Smooth muscle cell (in vitro differentiated cells): Measurements from ENCODE around the gene KCNMA1. TPM values are rescaled to one million over a fixed set of nuclear protein-coding genes. Genes with fewer than 3 reads are reported as not detected.

ENCODE experiments used
- DNase-seq: peaks from one replicate; lab custom pipeline; 2025; ENCODE audit not compliant: unreplicated experiment; lab: John Stamatoyannopoulos, UW
- H2AFZ ChIP-seq: fragments of 200-600 bp; sonication (generic); 2 replicates; pipeline ENCODE4 v1.6.0; 2016; ENCODE audit warnings: antibody characterized with exemption, low read depth, mild to moderate bottlenecking
- H3F3A ChIP-seq: fragments of 200-600 bp; sonication (generic); 2 replicates; pipeline ENCODE4 v1.6.0; 2017; ENCODE audit warnings: antibody characterized with exemption, low read depth
- H3K27ac ChIP-seq: fragments of 200-600 bp; sonication (generic); 2 replicates; pipeline ENCODE4 v1.5.1; 2016; ENCODE audit warnings: low read depth, mild to moderate bottlenecking
- H3K27me3 ChIP-seq: fragments of 200-600 bp; sonication (generic); 2 replicates; pipeline ENCODE4 v1.6.1; 2016; ENCODE audit warnings: low read depth, mild to moderate bottlenecking
- H3K36me3 ChIP-seq: fragments of 200-600 bp; sonication (generic); 2 replicates; pipeline ENCODE4 v1.5.1; 2016; ENCODE audit warnings: low read depth
- H3K4me1 ChIP-seq: fragments of 200-600 bp; sonication (generic); 2 replicates; pipeline ENCODE4 v1.5.1; 2016; ENCODE audit warnings: low read depth
- H3K4me2 ChIP-seq: fragments of 200-600 bp; sonication (generic); 2 replicates; pipeline ENCODE4 v1.6.0; 2016; ENCODE audit warnings: mild to moderate bottlenecking
- H3K4me3 ChIP-seq: fragments of 200-600 bp; sonication (generic); 2 replicates; pipeline ENCODE4 v1.5.1; 2016; ENCODE audit warnings: mild to moderate bottlenecking
- H3K79me2 ChIP-seq: fragments of 200-600 bp; sonication (generic); 2 replicates; pipeline ENCODE4 v1.6.0; 2016; ENCODE audit warnings: low read depth, mild to moderate bottlenecking
- H3K9ac ChIP-seq: fragments of 200-600 bp; sonication (generic); 2 replicates; pipeline ENCODE4 v1.6.0; 2016; ENCODE audit warnings: low read depth
- H3K9me3 ChIP-seq: fragments of 200-600 bp; sonication (generic); replicated peaks from 2 replicates; pipeline ENCODE4 v1.5.1; 2016; ENCODE audit warnings: low read depth
- H4K20me1 ChIP-seq: fragments of 200-600 bp; sonication (generic); 2 replicates; pipeline ENCODE4 v1.6.0; 2016; ENCODE audit warnings: low read depth
- CTCF ChIP-seq: fragments of 200-600 bp; sonication (generic); IDR thresholded peaks from 2 replicates; pipeline ENCODE4 v1.5.1; 2017; ENCODE audit warnings: borderline replicate concordance, mild to moderate bottlenecking, antibody characterized with exemption; ENCODE audit not compliant: insufficient read depth, poor library complexity, severe bottlenecking
- WGBS: methylation state at CpG from one replicate; pipeline ENCODE4 v1.1.7; 2016; ENCODE audit warnings: low lambda C conversion rate; 5-methylcytosine and 5-hydroxymethylcytosine counted together
- polyA plus RNA-seq: library from polyadenylated mRNA; unstranded; fragments of >200 nt; fragmentation: Nextera tagmentation; extraction: Ambion mirVana; gene quantifications from 2 replicates; pipeline ENCODE4 v1.2.1, GENCODE V29; 2016
- total RNA-seq: library from RNA; depleted of rRNA; stranded (reverse); fragments of >200 nt; gene quantifications from 2 replicates; pipeline ENCODE4 v1.2.3, GENCODE V29; 2014

The KCNMA1 gene
- total and polyA plus RNA-seq, 2 experiments from 2014 or later, result 9.1 to 23.4 TPM

GRCh38 chr10:77286531-77287508 lies 350.8 kb downstream of the KCNMA1 start:
- Histone ChIP-seq H3K4me2 (peak overlapping the region; percentile 28), H4K20me1 (no peaks in the 10 kb centered on the region), H3K4me3 (no peak overlapping the region), H3K9ac (no peak overlapping the region), H3K27ac (peak overlapping the region; percentile 93), H3K79me2 (no peaks in the 10 kb centered on the region), H3K4me1 (peaks cover 42% of the 10 kb centered on the region), H2AFZ (no peak overlapping the region), H3K36me3 (no peaks in the 10 kb centered on the region), H3F3A (peaks cover 34% of the 10 kb centered on the region), H3K27me3 (no peaks in the 10 kb centered on the region), H3K9me3 (no peaks in the 10 kb centered on the region)
- DNase-seq, result no peak
- no peak for TF ChIP-seq CTCF
- 67% methylated on average over 5 of the region's 6 CpGs for WGBS

GRCh38 chr10:77285529-77286182 lies 352.0 kb downstream of the KCNMA1 start:
- peak overlapping the region; percentile 37 for H3K4me2 ChIP-seq
- H4K20me1 ChIP-seq, result no peaks in the 10 kb centered on the region
- H2AFZ ChIP-seq, result no peak overlapping the region
- H3K4me3 ChIP-seq, result no peak overlapping the region
- no peak for TF ChIP-seq CTCF
- H3K79me2 ChIP-seq, result no peaks in the 10 kb centered on the region
- H3F3A ChIP-seq, result peaks cover 35% of the 10 kb centered on the region
- peaks cover 32% of the 10 kb centered on the region for H3K4me1 ChIP-seq
- no peak overlapping the region for H3K9ac ChIP-seq
- H3K27me3 ChIP-seq, result no peaks in the 10 kb centered on the region
- WGBS, result 32% methylated on average over 1 of the region's 1 CpG
- H3K27ac ChIP-seq, result no peak overlapping the region
- H3K36me3 ChIP-seq, result no peaks in the 10 kb centered on the region
- no peaks in the 10 kb centered on the region for H3K9me3 ChIP-seq
- DNase-seq, result no peak

- H3K79me2 ChIP-seq, result no peaks in the 10 kb centered on the region
- 87% methylated on average over 6 of the region's 6 CpGs for WGBS
Measured at GRCh38 chr10:77284797-77285196, 352.8 kb downstream of the KCNMA1 start.

More at GRCh38 chr10:77284797-77285196, 352.8 kb downstream of the KCNMA1 start:
- no peak overlapping the region for H3K4me3 ChIP-seq
- H3K4me2 ChIP-seq, result peak overlapping the region; percentile 37
- DNase-seq, result no peak
- peak overlapping the region; percentile 10 for H3K27ac ChIP-seq
- no peaks in the 10 kb centered on the region for H3K27me3 ChIP-seq
- H3K9me3 ChIP-seq, result no peaks in the 10 kb centered on the region
- H3K4me1 ChIP-seq, result peaks cover 25% of the 10 kb centered on the region
- no peaks in the 10 kb centered on the region for H3K36me3 ChIP-seq
- TF ChIP-seq CTCF, result no peak
- no peak overlapping the region for H3K9ac ChIP-seq
- H4K20me1 ChIP-seq, result no peaks in the 10 kb centered on the region
- no peak overlapping the region for H2AFZ ChIP-seq
- H3F3A ChIP-seq, result peaks cover 28% of the 10 kb centered on the region
